Stomach (tissue), 9 donors: Measurements from ENCODE around the gene DOCK11. TPM values are rescaled to one million over a fixed set of nuclear protein-coding genes. Genes with fewer than 3 reads are reported as not detected.
"Not testable (repeated sequence)": the region's sequence is repeated elsewhere in the genome, so short reads cannot be mapped to it uniquely, and the experiment has no call there.

Experiments
- DNase-seq, 2 donors: peaks; one replicate each; pipeline versions ENCODE4 v3.0.0 to v3.0.0-alpha.2; 2013 to 2019
- H3K27ac ChIP-seq, 5 donors: fragments of 200-600 bp in 4 of 5; sonication (generic) in 4 of 5; one replicate each; pipeline ENCODE4 v1.5.1; 2013 to 2019; ENCODE audit warnings: mild to moderate bottlenecking in 1 of 5, moderate library complexity in 1 of 5
- H3K27me3 ChIP-seq, 3 donors: fragments of 200-600 bp; sonication (generic); one replicate each; pipeline ENCODE4 v1.5.1; 2017 to 2019; ENCODE audit warnings: mixed run types in 1 of 3
- H3K36me3 ChIP-seq, 4 donors: fragments of 200-600 bp; sonication (generic); 1 replicate in 3 of 4; 2 replicates in 1 of 4; pipeline ENCODE4 v1.5.1; 2016 to 2019
- H3K4me1 ChIP-seq, 4 donors: fragments of 200-600 bp; sonication (generic); one replicate each; pipeline ENCODE4 v1.5.1; 2016 to 2019
- H3K4me3 ChIP-seq, 4 donors: fragments of 200-600 bp; sonication (generic) in 3 of 4; one replicate each; pipeline ENCODE4 v1.5.1; 2016 to 2019; ENCODE audit warnings: mild to moderate bottlenecking in 1 of 4
- H3K9me3 ChIP-seq, 4 donors: fragments of 200-600 bp; sonication (generic); one replicate each; pipeline ENCODE4 v1.5.1; 2016 to 2019
- EP300 ChIP-seq: sonication (generic); formaldehyde crosslinking; IDR thresholded peaks from one replicate; pipeline ENCODE4 v1.6.1; 2017; ENCODE audit warnings: antibody characterized with exemption
- POLR2A ChIP-seq, 4 donors: fragments of 450-650 bp; IDR thresholded peaks; one replicate each; pipeline ENCODE4 v1.6.1; 2016; ENCODE audit warnings: antibody characterized with exemption in 4 of 4, control low read depth in 2 of 4, mild to moderate bottlenecking in 1 of 4, moderate library complexity in 1 of 4
- POLR2AphosphoS5 ChIP-seq, 3 donors: sonication (generic); formaldehyde crosslinking; IDR thresholded peaks; one replicate each; pipeline ENCODE4 v1.6.1; 2016; ENCODE audit warnings: antibody characterized with exemption in 3 of 3
- WGBS, 5 donors: extraction: QIAGEN DNeasy Blood & Tissue Kit in 3 of 5; methylation state at CpG; one replicate each; pipeline versions ENCODE4 v1.1.5 to v1.1.7; 2013 to 2018; 5-methylcytosine and 5-hydroxymethylcytosine counted together
- intact Hi-C: fragments of 100-400 bp; cut with DNase I; formaldehyde crosslinking; loops from one replicate; pipeline ENCODE4 v1.15.1; 2023; ENCODE audit warnings: low total_unique reads
- polyA plus RNA-seq, 3 donors: library from polyadenylated mRNA; stranded (reverse); fragments of 200-250 nt; gene quantifications; one replicate each; pipeline ENCODE4 v1.2.3, GENCODE V29; 2013
- total RNA-seq, 5 donors: library from RNA; depleted of rRNA; stranded (reverse); fragments of >200 nt; gene quantifications; one replicate each; pipeline versions ENCODE4 v1.1.0 to v1.2.3, GENCODE V29; 2014 to 2016
- TF ChIP-seq, protein P1 (sequence below), 7 experiments: fragments of 450-650 bp in 4 of 7; fragments of 200-600 bp in 3 of 7; sonication (generic) in 3 of 7; IDR thresholded peaks; one replicate each; pipeline ENCODE4 v1.5.1; 2016 to 2019; ENCODE audit warnings: antibody characterized with exemption in 7 of 7, control low read depth in 2 of 7, mild to moderate bottlenecking in 1 of 7
- donor health status: healthy with polysubstance abuse.
- donor health status: Bipolar disorder and iron deficiency.
- donor health status: healthy.

DOCK11 gene
- total and polyA plus RNA-seq, 8 donors, result 3.5 to 34.0 (median 6.2) TPM

GRCh38 chrX:118571836-118572235, 76.2 kb downstream of the DOCK11 start:
- intact Hi-C loops, result no loop called here

GRCh38 chrX:118574666-118575065, 79.1 kb downstream of the DOCK11 start:
- TF ChIP-seq POLR2AphosphoS5 (IDR thresholded peaks at IDR 0.05) (no peak), EP300 (no peak)
- peaks cover 0 to 3% (median 0%) of the 10 kb centered on the region in 3 donors for H3K27me3 ChIP-seq
- intact Hi-C loops, result no loop called here
- WGBS, 5 donors, result 66 to 92% (median 81%) methylated on average over 4 of the region's 4 CpGs
- no peaks in the 10 kb centered on the region for H3K9me3 ChIP-seq
- no peak overlapping the region for H3K4me3 ChIP-seq
- H3K36me3 ChIP-seq, result peaks cover 0 to 20% (median 4%) of the 10 kb centered on the region in 4 donors
- no peaks in the 10 kb centered on the region for H3K4me1 ChIP-seq
- no peak for DNase-seq
- H3K27ac ChIP-seq, result no peak overlapping the region

More at GRCh38 chrX:118571836-118572235, 76.2 kb downstream of the DOCK11 start:
- Histone ChIP-seq H3K4me1 (no peaks in the 10 kb centered on the region), H3K4me3 (no peak overlapping the region), H3K9me3 (no peaks in the 10 kb centered on the region), H3K27me3 (peaks cover 0 to 3% (median 0%) of the 10 kb centered on the region in 3 donors), H3K27ac (no peak overlapping the region), H3K36me3 (peaks cover 0 to 20% (median 4%) of the 10 kb centered on the region in 4 donors)
- TF ChIP-seq, protein P1, sequence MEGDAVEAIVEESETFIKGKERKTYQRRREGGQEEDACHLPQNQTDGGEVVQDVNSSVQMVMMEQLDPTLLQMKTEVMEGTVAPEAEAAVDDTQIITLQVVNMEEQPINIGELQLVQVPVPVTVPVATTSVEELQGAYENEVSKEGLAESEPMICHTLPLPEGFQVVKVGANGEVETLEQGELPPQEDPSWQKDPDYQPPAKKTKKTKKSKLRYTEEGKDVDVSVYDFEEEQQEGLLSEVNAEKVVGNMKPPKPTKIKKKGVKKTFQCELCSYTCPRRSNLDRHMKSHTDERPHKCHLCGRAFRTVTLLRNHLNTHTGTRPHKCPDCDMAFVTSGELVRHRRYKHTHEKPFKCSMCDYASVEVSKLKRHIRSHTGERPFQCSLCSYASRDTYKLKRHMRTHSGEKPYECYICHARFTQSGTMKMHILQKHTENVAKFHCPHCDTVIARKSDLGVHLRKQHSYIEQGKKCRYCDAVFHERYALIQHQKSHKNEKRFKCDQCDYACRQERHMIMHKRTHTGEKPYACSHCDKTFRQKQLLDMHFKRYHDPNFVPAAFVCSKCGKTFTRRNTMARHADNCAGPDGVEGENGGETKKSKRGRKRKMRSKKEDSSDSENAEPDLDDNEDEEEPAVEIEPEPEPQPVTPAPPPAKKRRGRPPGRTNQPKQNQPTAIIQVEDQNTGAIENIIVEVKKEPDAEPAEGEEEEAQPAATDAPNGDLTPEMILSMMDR (IDR thresholded peaks at IDR 0.05), result no peak
- no peak for TF ChIP-seq POLR2AphosphoS5 (IDR thresholded peaks at IDR 0.05)
- no peak for TF ChIP-seq EP300
- TF ChIP-seq POLR2A (IDR thresholded peaks at IDR 0.05), result no peak
- 73 to 100% (median 87%) methylated on average over 2 to 3 of the region's 3 CpGs for WGBS, 5 donors
- no peak for DNase-seq

DNA sequence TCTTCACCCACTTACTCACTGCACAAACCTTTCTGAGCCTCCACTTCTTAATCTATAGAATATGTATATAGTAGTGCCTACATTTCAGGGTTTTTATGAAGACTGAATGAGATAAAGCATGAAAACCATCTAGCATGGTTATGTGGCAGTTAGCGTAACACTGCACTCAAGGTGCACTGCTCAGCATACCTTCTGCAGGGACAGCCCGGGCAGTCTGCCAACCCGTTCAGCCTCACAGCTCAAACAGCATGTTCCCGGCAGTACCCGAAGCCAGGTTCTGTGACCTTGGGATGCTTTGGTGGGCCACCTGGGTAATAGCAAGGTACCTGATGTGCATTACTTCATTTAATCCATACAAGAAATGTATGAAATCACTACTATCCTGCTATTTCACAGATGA, 81.4 kb downstream of the DOCK11 start:
- Histone ChIP-seq H3K36me3 (peaks cover 0 to 20% (median 4%) of the 10 kb centered on the region in 4 donors), H3K27ac (peak overlapping the region in 1 of 5 donors; percentile 49), H3K9me3 (no peaks in the 10 kb centered on the region), H3K27me3 (peaks cover 0 to 3% (median 0%) of the 10 kb centered on the region in 3 donors), H3K4me3 (no peak overlapping the region), H3K4me1 (no peaks in the 10 kb centered on the region)
- DNase-seq, result peak; percentile 54 to 67
- intact Hi-C loops, result no loop called here
- TF ChIP-seq, protein P1 (IDR thresholded peaks at IDR 0.05), result no peak
- TF ChIP-seq POLR2A (IDR thresholded peaks at IDR 0.05), result no peak
- 35 to 59% (median 56%) methylated on average over 5 of the region's 5 CpGs for WGBS, 5 donors

- H3K27ac ChIP-seq, result no peak overlapping the region
- peaks cover 0 to 10% (median 1%) of the 10 kb centered on the region in 4 donors for H3K36me3 ChIP-seq
- H3K27me3 ChIP-seq, result peaks cover 0 to 3% (median 0%) of the 10 kb centered on the region in 3 donors
- WGBS, 5 donors, result 8 to 40% (median 21%) methylated on average over 1 of the region's 1 CpG
- TF ChIP-seq, protein P1 (IDR thresholded peaks at IDR 0.05), result no peak
- TF ChIP-seq POLR2AphosphoS5 (IDR thresholded peaks at IDR 0.05) (no peak), EP300 (no peak), POLR2A (IDR thresholded peaks at IDR 0.05) (no peak)
- intact Hi-C loops, result no loop called here
- DNase-seq, result no peak
- H3K9me3 ChIP-seq, result no peaks in the 10 kb centered on the region
- no peaks in the 10 kb centered on the region for H3K4me1 ChIP-seq
- no peak overlapping the region for H3K4me3 ChIP-seq
Observed at GRCh38 chrX:118579417-118579816, 83.8 kb downstream of the DOCK11 start.

DNA sequence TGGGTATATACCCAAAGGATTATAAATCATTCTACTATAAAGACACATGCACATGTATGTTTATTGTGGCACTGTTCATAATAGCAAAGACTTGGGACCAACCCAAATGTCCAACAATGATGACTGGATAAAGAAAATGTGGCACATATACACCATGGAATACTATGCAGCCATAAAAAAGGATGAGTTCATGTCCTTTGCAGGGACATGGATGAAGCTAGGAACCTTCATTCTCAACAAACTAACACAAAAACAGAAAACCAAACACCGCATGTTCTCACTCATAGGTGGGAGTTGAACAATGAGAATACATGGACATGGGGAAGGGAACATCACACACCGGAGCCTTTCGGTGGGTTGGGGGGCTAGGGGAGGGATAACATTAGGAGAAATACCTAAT, 87.3 kb downstream of the DOCK11 start:
- H3K27me3 ChIP-seq, H3K9me3 ChIP-seq, DNase-seq, H3K4me1 ChIP-seq, H3K27ac ChIP-seq, H3K4me3 ChIP-seq, intact Hi-C loops: not testable (repeated sequence)
- 89 to 100% (median 96%) methylated on average over 3 of the region's 3 CpGs for WGBS, 5 donors
- peaks cover 0 to 36% (median 13%) of the 10 kb centered on the region in 4 donors for H3K36me3 ChIP-seq
